Measurements from ENCODE around the gene PGAM1.

DNA sequence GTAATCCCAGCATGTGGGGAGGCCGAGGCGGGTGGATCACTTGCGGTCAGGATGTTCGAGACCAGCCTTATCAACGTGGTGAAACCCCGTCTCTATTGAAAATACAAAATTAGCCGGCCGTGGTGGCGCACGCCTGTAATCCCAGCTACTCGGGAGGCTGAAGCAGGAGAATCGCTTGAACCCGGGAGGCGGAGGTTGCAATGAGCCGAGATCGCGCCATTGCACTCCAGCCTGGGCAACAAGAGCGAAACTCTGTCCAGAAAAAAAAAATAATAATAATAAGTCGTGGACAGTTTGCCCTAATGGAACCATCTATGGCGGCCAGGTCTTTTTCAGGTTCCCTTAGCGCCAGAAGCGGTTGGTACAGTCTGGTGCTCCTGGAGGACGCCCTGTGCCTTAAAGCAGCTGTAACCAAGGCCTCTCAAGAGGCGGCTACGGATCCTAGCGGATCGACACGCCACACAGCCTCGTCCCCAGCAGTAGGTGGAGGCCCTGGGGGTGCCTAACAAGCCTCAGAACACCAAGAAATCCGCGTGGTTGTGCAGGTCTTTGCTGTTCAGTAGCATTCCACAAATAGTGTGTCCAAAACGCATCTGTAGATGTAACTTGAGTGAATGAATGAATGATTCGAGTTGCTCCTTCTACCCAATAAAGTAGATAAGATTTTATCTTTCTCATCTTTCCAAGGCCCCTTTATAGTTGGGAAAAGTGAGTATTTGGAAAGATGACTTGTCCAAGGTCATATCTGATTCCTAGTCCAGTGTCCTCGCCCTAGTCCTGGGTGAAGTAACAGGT is 982 bp downstream of the PGAM1 start:
- TF ChIP-seq, protein P1, sequence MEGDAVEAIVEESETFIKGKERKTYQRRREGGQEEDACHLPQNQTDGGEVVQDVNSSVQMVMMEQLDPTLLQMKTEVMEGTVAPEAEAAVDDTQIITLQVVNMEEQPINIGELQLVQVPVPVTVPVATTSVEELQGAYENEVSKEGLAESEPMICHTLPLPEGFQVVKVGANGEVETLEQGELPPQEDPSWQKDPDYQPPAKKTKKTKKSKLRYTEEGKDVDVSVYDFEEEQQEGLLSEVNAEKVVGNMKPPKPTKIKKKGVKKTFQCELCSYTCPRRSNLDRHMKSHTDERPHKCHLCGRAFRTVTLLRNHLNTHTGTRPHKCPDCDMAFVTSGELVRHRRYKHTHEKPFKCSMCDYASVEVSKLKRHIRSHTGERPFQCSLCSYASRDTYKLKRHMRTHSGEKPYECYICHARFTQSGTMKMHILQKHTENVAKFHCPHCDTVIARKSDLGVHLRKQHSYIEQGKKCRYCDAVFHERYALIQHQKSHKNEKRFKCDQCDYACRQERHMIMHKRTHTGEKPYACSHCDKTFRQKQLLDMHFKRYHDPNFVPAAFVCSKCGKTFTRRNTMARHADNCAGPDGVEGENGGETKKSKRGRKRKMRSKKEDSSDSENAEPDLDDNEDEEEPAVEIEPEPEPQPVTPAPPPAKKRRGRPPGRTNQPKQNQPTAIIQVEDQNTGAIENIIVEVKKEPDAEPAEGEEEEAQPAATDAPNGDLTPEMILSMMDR (IDR thresholded peaks at IDR 0.05; ENCODE audit: poor library complexity): no peak
- no peak for TF ChIP-seq EZH2phosphoT487 (IDR thresholded peaks at IDR 0.05; ENCODE audit: low read depth, severe bottlenecking, unreplicated experiment)
